Kidney epithelial cell (primary cell): ENCODE measurements around the gene IDS. TPM values are rescaled to one million over a fixed set of nuclear protein-coding genes. Genes with fewer than 3 reads are reported as not detected.
"Not testable (repeated sequence)": the region's sequence is repeated elsewhere in the genome, so short reads cannot be mapped to it uniquely, and the experiment has no call there.

ENCODE experiments used
- DNase-seq: peaks from one replicate; pipeline ENCODE4 v3.0.0-alpha.2; 2010; ENCODE audit warnings: low read depth
- H3K27me3 ChIP-seq: 2 replicates; pipeline ENCODE4 v1.6.0; 2011; ENCODE audit warnings: low read length; ENCODE audit not compliant: control insufficient read depth, insufficient read depth
- H3K36me3 ChIP-seq: 2 replicates; pipeline ENCODE4 v1.5.1; 2011; ENCODE audit warnings: low read length; ENCODE audit not compliant: control insufficient read depth, insufficient read depth
- H3K4me3 ChIP-seq: 2 replicates; pipeline ENCODE4 v1.5.1; 2011; ENCODE audit warnings: low read depth, mild to moderate bottlenecking, control low read depth, low read length
- CTCF ChIP-seq: IDR thresholded peaks from 2 replicates; pipeline ENCODE4 v1.5.1; 2011; ENCODE audit warnings: mild to moderate bottlenecking, moderate library complexity, low read length, control low read depth, inconsistent platforms; ENCODE audit not compliant: insufficient read depth, poor library complexity, severe bottlenecking
- total RNA-seq: library from RNA; depleted of rRNA; stranded (reverse); fragments of >200 nt; gene quantifications from 2 replicates; pipeline ENCODE4 v1.2.3, GENCODE V29; 2015

IDS gene
- total RNA-seq, 1 donor from 2014 or later = 50.1 TPM

- H3K4me3 ChIP-seq = no peak overlapping the region
- no peak for DNase-seq
- TF ChIP-seq CTCF = no peak
These were observed 565 bp upstream of the IDS start for GRCh38 chrX:149505671-149506070.

GRCh38 chrX:149504226-149504914 is 736 bp downstream of the IDS start:
- no peak for DNase-seq
- Histone ChIP-seq H3K36me3 (no peaks in the 10 kb centered on the region), H3K4me3 (peak overlapping the region; percentile 69), H3K27me3 (no peaks in the 10 kb centered on the region)
- TF ChIP-seq CTCF = peak; percentile 49

More at GRCh38 chrX:149505671-149506070, 565 bp upstream of the IDS start:
- H3K36me3 ChIP-seq = no peaks in the 10 kb centered on the region
- no peaks in the 10 kb centered on the region for H3K27me3 ChIP-seq

GRCh38 chrX:149503446-149503845 is 1.7 kb downstream of the IDS start:
- not testable (repeated sequence) for H3K4me3 ChIP-seq, DNase-seq, H3K36me3 ChIP-seq, H3K27me3 ChIP-seq

GRCh38 chrX:149502923-149503322 is 2.2 kb downstream of the IDS start:
- H3K4me3 ChIP-seq, DNase-seq, H3K36me3 ChIP-seq, H3K27me3 ChIP-seq: not testable (repeated sequence)

- no peak for TF ChIP-seq CTCF
- H3K27me3 ChIP-seq = no peaks in the 10 kb centered on the region
These were observed 5.3 kb downstream of the IDS start for GRCh38 chrX:149499766-149500165.

GRCh38 chrX:149498767-149499166 is 6.3 kb downstream of the IDS start:
- Histone ChIP-seq H3K4me3 (no peak overlapping the region), H3K27me3 (no peaks in the 10 kb centered on the region), H3K36me3 (peaks cover 1% of the 10 kb centered on the region)
- no peak for TF ChIP-seq CTCF
- DNase-seq = no peak

More at GRCh38 chrX:149499766-149500165, 5.3 kb downstream of the IDS start:
- Histone ChIP-seq H3K4me3 (no peak overlapping the region), H3K36me3 (no peaks in the 10 kb centered on the region)
- DNase-seq = no peak

GRCh38 chrX:149497626-149498025 is 7.5 kb downstream of the IDS start:
- DNase-seq = no peak
- peaks cover 1% of the 10 kb centered on the region for H3K36me3 ChIP-seq
- no peaks in the 10 kb centered on the region for H3K27me3 ChIP-seq
- TF ChIP-seq CTCF = no peak
- H3K4me3 ChIP-seq = no peak overlapping the region
